ENCODE results near the gene RAN. TPM values are rescaled to one million over a fixed set of nuclear protein-coding genes. Genes with fewer than 3 reads are reported as not detected.

The RAN gene
- total RNA-seq, 1 experiment from 2014 or later, result 1,013 TPM

Other genes starting within 250 kb of the RAN start
- 1.4 and 2.2 TPM in 2 replicates for gene RIMBP2, start 155.8 kb upstream of the RAN start, total RNA-seq (2014; rRNA removed; shearing (Covaris generic))
- 19.4 and 24.3 TPM in 2 replicates for gene STX2, start 32.8 kb upstream of the RAN start, total RNA-seq (2014; rRNA removed; shearing (Covaris generic))
- gene ADGRD1, start 81.8 kb downstream of the RAN start, total RNA-seq (2014; rRNA removed; shearing (Covaris generic)), result 11.8 and 15.6 TPM in 2 replicates